ENCODE data around the gene C1QL4.

C1QL4 gene

GRCh38 chr12:49362077-49362476, 25.1 kb upstream of the C1QL4 start:
- H3K4me3 Mint-ChIP-seq: no peak overlapping the region
- no peaks in the 10 kb centered on the region for H3K36me3 Mint-ChIP-seq
- H3K27ac Mint-ChIP-seq: no peak overlapping the region
- H3K4me1 Mint-ChIP-seq: peaks cover 12% of the 10 kb centered on the region
- no peak for DNase-seq
- peaks cover 44% of the 10 kb centered on the region for H3K27me3 Mint-ChIP-seq
- no peaks in the 10 kb centered on the region for H3K9me3 Mint-ChIP-seq
- CTCF ChIA-PET: interaction anchor here (0.8 to 11.6 kb wide), 4 partner anchors 14 to 211 kb away, joined by 3 to 309 read pairs (median 33); partner anchors contain the start of gene DNAJC22

GRCh38 chr12:49359671-49360070, 22.7 kb upstream of the C1QL4 start:
- Mint-ChIP-seq H3K4me3 (no peak overlapping the region), H3K36me3 (no peaks in the 10 kb centered on the region), H3K27me3 (peaks cover 48% of the 10 kb centered on the region), H3K27ac (peak overlapping the region; percentile 45), H3K9me3 (no peaks in the 10 kb centered on the region), H3K4me1 (peaks cover 2% of the 10 kb centered on the region)
- no peak for DNase-seq
- CTCF ChIA-PET: interaction anchor here (1.2 to 11.6 kb wide), 11 partner anchors 12 to 224 kb away, joined by 3 to 309 read pairs (median 8); partner anchors contain the start of gene DNAJC22

GRCh38 chr12:49358483-49359141, 21.6 kb upstream of the C1QL4 start:
- Mint-ChIP-seq H3K27me3 (peaks cover 48% of the 10 kb centered on the region), H3K4me1 (peaks cover 2% of the 10 kb centered on the region), H3K27ac (no peak overlapping the region), H3K9me3 (no peaks in the 10 kb centered on the region), H3K36me3 (no peaks in the 10 kb centered on the region), H3K4me3 (no peak overlapping the region)
- DNase-seq: peak; percentile 75
- CTCF ChIA-PET: interaction anchor here (0.7 to 11.6 kb wide), 51 partner anchors 8 to 391 kb away, joined by 3 to 309 read pairs (median 5); partner anchors contain the start of genes C1QL4, DNAJC22, KCNH3 and PRPH

GRCh38 chr12:49357103-49357678, 20.2 kb upstream of the C1QL4 start:
- Mint-ChIP-seq H3K4me1 (peaks cover 2% of the 10 kb centered on the region), H3K27ac (no peak overlapping the region), H3K27me3 (peaks cover 62% of the 10 kb centered on the region), H3K4me3 (no peak overlapping the region), H3K36me3 (no peaks in the 10 kb centered on the region), H3K9me3 (no peaks in the 10 kb centered on the region)
- CTCF ChIA-PET: interaction anchor here (0.9 to 11.6 kb wide), 18 partner anchors 9 to 1194 kb away, joined by 3 to 309 read pairs (median 8); partner anchors contain the start of genes DNAJC22, PRPH and SPATS2
- no peak for DNase-seq

- CTCF ChIA-PET: interaction anchor here (0.7 to 11.6 kb wide), 5 partner anchors 25 to 159 kb away, joined by 3 to 309 read pairs (median 17); no protein-coding TSS in a partner anchor
Observed at GRCh38 chr12:49355913-49356312, 18.9 kb upstream of the C1QL4 start.

GRCh38 chr12:49352351-49352750, 15.4 kb upstream of the C1QL4 start:
- Mint-ChIP-seq H3K27me3 (peaks cover 74% of the 10 kb centered on the region), H3K27ac (no peak overlapping the region), H3K4me3 (no peak overlapping the region), H3K4me1 (peaks cover 6% of the 10 kb centered on the region), H3K9me3 (no peaks in the 10 kb centered on the region), H3K36me3 (no peaks in the 10 kb centered on the region)
- no peak for DNase-seq
- CTCF ChIA-PET: interaction anchor here (0.7 to 9.5 kb wide), 7 partner anchors 17 to 228 kb away, joined by 3 to 91 read pairs (median 3); no protein-coding TSS in a partner anchor

More at GRCh38 chr12:49355913-49356312, 18.9 kb upstream of the C1QL4 start:
- no peak overlapping the region for H3K27ac Mint-ChIP-seq
- H3K4me3 Mint-ChIP-seq: no peak overlapping the region
- DNase-seq: no peak
- peaks cover 2% of the 10 kb centered on the region for H3K4me1 Mint-ChIP-seq
- H3K27me3 Mint-ChIP-seq: peaks cover 71% of the 10 kb centered on the region
- no peaks in the 10 kb centered on the region for H3K36me3 Mint-ChIP-seq
- H3K9me3 Mint-ChIP-seq: no peaks in the 10 kb centered on the region

GRCh38 chr12:49349266-49349665, 12.3 kb upstream of the C1QL4 start:
- H3K9me3 Mint-ChIP-seq: no peaks in the 10 kb centered on the region
- H3K27ac Mint-ChIP-seq: no peak overlapping the region
- H3K4me1 Mint-ChIP-seq: peaks cover 25% of the 10 kb centered on the region
- CTCF ChIA-PET: interaction anchor here (1.3 to 9.5 kb wide), 9 partner anchors 8 to 231 kb away, joined by 3 to 91 read pairs (median 10); partner anchors contain the start of genes C1QL4 and PRPH
- no peaks in the 10 kb centered on the region for H3K36me3 Mint-ChIP-seq
- no peak for DNase-seq
- no peak overlapping the region for H3K4me3 Mint-ChIP-seq
- H3K27me3 Mint-ChIP-seq: peaks cover 92% of the 10 kb centered on the region

- CTCF ChIA-PET: interaction anchor here (0.8 to 9.5 kb wide), 12 partner anchors 10 to 231 kb away, joined by 3 to 91 read pairs (median 6); partner anchors contain the start of genes C1QL4, PRPH and TROAP
- H3K4me3 Mint-ChIP-seq: no peak overlapping the region
Observed at GRCh38 chr12:49348781-49349180, 11.8 kb upstream of the C1QL4 start.

GRCh38 chr12:49347311-49348193, 10.6 kb upstream of the C1QL4 start:
- H3K27ac Mint-ChIP-seq: no peak overlapping the region
- no peaks in the 10 kb centered on the region for H3K36me3 Mint-ChIP-seq
- peak overlapping the region; percentile 38 for H3K4me3 Mint-ChIP-seq
- no peaks in the 10 kb centered on the region for H3K9me3 Mint-ChIP-seq
- peak; percentile 83 for DNase-seq
- CTCF ChIA-PET: interaction anchor here (0.5 to 9.5 kb wide), 20 partner anchors 11 to 259 kb away, joined by 3 to 91 read pairs (median 4); partner anchors contain the start of genes C1QL4, PRPH and TROAP
- peaks cover 42% of the 10 kb centered on the region for H3K4me1 Mint-ChIP-seq
- peaks cover 93% of the 10 kb centered on the region for H3K27me3 Mint-ChIP-seq

More at GRCh38 chr12:49348781-49349180, 11.8 kb upstream of the C1QL4 start:
- H3K27ac Mint-ChIP-seq: no peak overlapping the region
- no peak for DNase-seq
- H3K36me3 Mint-ChIP-seq: no peaks in the 10 kb centered on the region
- no peaks in the 10 kb centered on the region for H3K9me3 Mint-ChIP-seq
- peaks cover 29% of the 10 kb centered on the region for H3K4me1 Mint-ChIP-seq
- peaks cover 93% of the 10 kb centered on the region for H3K27me3 Mint-ChIP-seq

- no peaks in the 10 kb centered on the region for H3K36me3 Mint-ChIP-seq
- peak within 1 kb of the TSS; percentile 38 for H3K4me3 Mint-ChIP-seq
- H3K9me3 Mint-ChIP-seq: no peaks in the 10 kb centered on the region
- CTCF ChIA-PET: interaction anchor here (0.6 to 9.5 kb wide), 12 partner anchors 10 to 260 kb away, joined by 3 to 91 read pairs (median 6); partner anchors contain the start of genes C1QL4, PRPH and TROAP
- H3K27me3 Mint-ChIP-seq: peaks cover 93% of the 10 kb centered on the region
- H3K27ac Mint-ChIP-seq: no peak within 1 kb of the TSS
- peaks cover 44% of the 10 kb centered on the region for H3K4me1 Mint-ChIP-seq
- peak; percentile 43 for DNase-seq
Observed at GRCh38 chr12:49346659-49347310, 9.8 kb upstream of the C1QL4 start, which contains the start of gene DNAJC22. Gene DNAJC22, plus strand, starts transcription at chr12:49346888. Its CDS starts 1,985 bp downstream, at chr12:49348873.

- Mint-ChIP-seq H3K36me3 (no peaks in the 10 kb centered on the region), H3K9me3 (no peaks in the 10 kb centered on the region), H3K27me3 (peaks cover 93% of the 10 kb centered on the region), H3K4me1 (peaks cover 44% of the 10 kb centered on the region), H3K27ac (no peak overlapping the region), H3K4me3 (peak overlapping the region; percentile 38)
- CTCF ChIA-PET: interaction anchor here (0.6 to 9.5 kb wide), 7 partner anchors 9 to 168 kb away, joined by 3 to 91 read pairs (median 29); partner anchors contain the start of genes C1QL4 and PRPH
- DNase-seq: peak; percentile 20
Observed at GRCh38 chr12:49345825-49346658, 9.1 kb upstream of the C1QL4 start.

All from activated naive CD4-positive, alpha-beta T cell treated with anti-CD3 and anti-CD28 coated beads, Interleukin-2, amount 10 ng/mL, durations not matched to agents 7 days and 5 days (primary cell).